Measurements from ENCODE around the gene RIOK1.

The RIOK1 gene

GRCh38 chr6:7417684-7418083, 28.1 kb downstream of the RIOK1 start:
- TF ChIP-seq CTCF (IDR thresholded peaks at IDR 0.05; ENCODE audit: low read depth, low read length): no peak
- DNase-seq: no peak
- H3K36me3 ChIP-seq: peaks cover 59% of the 10 kb centered on the region

GRCh38 chr6:7418238-7418905, 28.8 kb downstream of the RIOK1 start:
- H3K36me3 ChIP-seq: peaks cover 55% of the 10 kb centered on the region
- H3K4me3 ChIP-seq (ENCODE audit: low read depth, low read length): no peak overlapping the region
- DNase-seq: no peak
- peaks cover 3% of the 10 kb centered on the region; the same call in 1 of the 2 replicates for H3K4me1 ChIP-seq
- H3K9me3 ChIP-seq: no peaks in the 10 kb centered on the region
- no peak for TF ChIP-seq CTCF (IDR thresholded peaks at IDR 0.05; ENCODE audit: low read depth, low read length)
- no peaks in the 10 kb centered on the region for H3K27me3 ChIP-seq

More at GRCh38 chr6:7417684-7418083, 28.1 kb downstream of the RIOK1 start:
- H3K9me3 ChIP-seq: no peaks in the 10 kb centered on the region
- H3K27me3 ChIP-seq: no peaks in the 10 kb centered on the region
- H3K4me3 ChIP-seq (ENCODE audit: low read depth, low read length): no peak overlapping the region
- H3K4me1 ChIP-seq: peaks cover 3% of the 10 kb centered on the region; the same call in 1 of the 2 replicates

GRCh38 chr6:7419065-7419464, 29.5 kb downstream of the RIOK1 start:
- no peak for TF ChIP-seq CTCF (IDR thresholded peaks at IDR 0.05; ENCODE audit: low read depth, low read length)
- no peak for DNase-seq
- Histone ChIP-seq H3K4me1 (peaks cover 3% of the 10 kb centered on the region; the same call in 1 of the 2 replicates), H3K9me3 (no peaks in the 10 kb centered on the region), H3K27me3 (no peaks in the 10 kb centered on the region), H3K4me3 (ENCODE audit: low read depth, low read length) (no peak overlapping the region), H3K36me3 (peaks cover 48% of the 10 kb centered on the region)

GRCh38 chr6:7421066-7421465, 31.5 kb downstream of the RIOK1 start:
- no peak for TF ChIP-seq CTCF (IDR thresholded peaks at IDR 0.05; ENCODE audit: low read depth, low read length)

GRCh38 chr6:7424058-7424457, 34.5 kb downstream of the RIOK1 start:
- Histone ChIP-seq H3K4me1 (no peaks in the 10 kb centered on the region), H3K9me3 (no peaks in the 10 kb centered on the region), H3K4me3 (ENCODE audit: low read depth, low read length) (no peak overlapping the region), H3K36me3 (peaks cover 8% of the 10 kb centered on the region; the same call in 1 of the 2 replicates), H3K27me3 (no peaks in the 10 kb centered on the region)
- no peak for TF ChIP-seq CTCF (IDR thresholded peaks at IDR 0.05; ENCODE audit: low read depth, low read length)
- DNase-seq: no peak

More at GRCh38 chr6:7421066-7421465, 31.5 kb downstream of the RIOK1 start:
- no peaks in the 10 kb centered on the region for H3K9me3 ChIP-seq
- peaks cover 30% of the 10 kb centered on the region for H3K36me3 ChIP-seq
- DNase-seq: no peak
- H3K4me3 ChIP-seq (ENCODE audit: low read depth, low read length): no peak overlapping the region
- no peaks in the 10 kb centered on the region for H3K27me3 ChIP-seq
- H3K4me1 ChIP-seq: peaks cover 3% of the 10 kb centered on the region; the same call in 1 of the 2 replicates

Data from BE2C (cell line).